SH-SY5Y (cell line): Measurements from ENCODE around the gene CCDC89.

ENCODE experiments used
- GATA2 ChIP-seq: IDR thresholded peaks from 2 replicates; pipeline ENCODE4 v1.6.1; 2011; ENCODE audit warnings: mild to moderate bottlenecking, low read depth, low read length
- GATA3 ChIP-seq: IDR thresholded peaks from 2 replicates; pipeline ENCODE4 v1.6.1; 2011; ENCODE audit warnings: low read depth, mild to moderate bottlenecking, low read length, moderate library complexity

Gene CCDC89

GRCh38 chr11:85643191-85643614 lies 42.8 kb downstream of the CCDC89 start:
- TF ChIP-seq GATA3 = no peak

- TF ChIP-seq GATA2 (no peak), GATA3 (no peak)
Observed at GRCh38 chr11:85634747-85635146, 51.2 kb downstream of the CCDC89 start.
